GM12865 (cell line): ENCODE data around the gene SSH3.

Experiments used
- DNase-seq: peaks from one replicate; pipeline ENCODE4 v3.0.0; 2010; ENCODE audit warnings: low read depth
- H3K4me3 ChIP-seq: 2 replicates; pipeline ENCODE4 v1.5.1; 2011; ENCODE audit warnings: mild to moderate bottlenecking, low read depth, low read length, control low read depth
- TF ChIP-seq, protein P1 (sequence below): IDR thresholded peaks from 2 replicates; pipeline ENCODE4 v1.5.1; 2011; ENCODE audit warnings: low read length, control low read depth, low read depth, inconsistent platforms; ENCODE audit not compliant: insufficient read depth; ENCODE audit errors: missing control alignments

SSH3 gene

DNA sequence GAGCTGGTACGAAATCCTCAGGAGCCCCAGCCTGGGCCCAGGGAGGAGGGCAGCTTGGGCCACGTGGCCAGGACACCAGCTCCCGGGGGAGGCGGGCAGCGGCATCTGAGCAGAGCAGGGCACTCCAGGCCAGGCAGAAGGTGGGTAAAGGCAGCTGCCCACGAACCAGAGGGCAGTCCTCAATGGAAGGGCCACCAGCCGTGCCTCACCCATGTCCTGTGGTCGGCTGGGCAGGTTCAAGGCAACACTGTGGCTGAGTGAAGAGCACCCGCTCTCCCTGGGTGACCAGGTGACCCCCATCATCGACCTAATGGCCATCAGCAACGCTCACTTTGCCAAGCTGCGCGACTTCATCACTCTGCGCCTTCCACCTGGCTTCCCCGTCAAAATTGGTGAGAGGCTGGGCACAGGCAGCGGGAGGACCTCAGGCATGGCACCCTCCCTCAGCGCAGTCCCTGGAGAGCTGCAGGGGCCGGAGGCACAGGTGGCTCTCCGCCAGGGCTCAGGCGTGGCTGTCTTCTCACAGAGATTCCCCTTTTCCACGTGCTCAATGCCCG is 2.5 kb upstream of the SSH3 start:
- TF ChIP-seq, protein P1, sequence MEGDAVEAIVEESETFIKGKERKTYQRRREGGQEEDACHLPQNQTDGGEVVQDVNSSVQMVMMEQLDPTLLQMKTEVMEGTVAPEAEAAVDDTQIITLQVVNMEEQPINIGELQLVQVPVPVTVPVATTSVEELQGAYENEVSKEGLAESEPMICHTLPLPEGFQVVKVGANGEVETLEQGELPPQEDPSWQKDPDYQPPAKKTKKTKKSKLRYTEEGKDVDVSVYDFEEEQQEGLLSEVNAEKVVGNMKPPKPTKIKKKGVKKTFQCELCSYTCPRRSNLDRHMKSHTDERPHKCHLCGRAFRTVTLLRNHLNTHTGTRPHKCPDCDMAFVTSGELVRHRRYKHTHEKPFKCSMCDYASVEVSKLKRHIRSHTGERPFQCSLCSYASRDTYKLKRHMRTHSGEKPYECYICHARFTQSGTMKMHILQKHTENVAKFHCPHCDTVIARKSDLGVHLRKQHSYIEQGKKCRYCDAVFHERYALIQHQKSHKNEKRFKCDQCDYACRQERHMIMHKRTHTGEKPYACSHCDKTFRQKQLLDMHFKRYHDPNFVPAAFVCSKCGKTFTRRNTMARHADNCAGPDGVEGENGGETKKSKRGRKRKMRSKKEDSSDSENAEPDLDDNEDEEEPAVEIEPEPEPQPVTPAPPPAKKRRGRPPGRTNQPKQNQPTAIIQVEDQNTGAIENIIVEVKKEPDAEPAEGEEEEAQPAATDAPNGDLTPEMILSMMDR: no peak
- DNase-seq: no peak
- no peak overlapping the region for H3K4me3 ChIP-seq

DNA sequence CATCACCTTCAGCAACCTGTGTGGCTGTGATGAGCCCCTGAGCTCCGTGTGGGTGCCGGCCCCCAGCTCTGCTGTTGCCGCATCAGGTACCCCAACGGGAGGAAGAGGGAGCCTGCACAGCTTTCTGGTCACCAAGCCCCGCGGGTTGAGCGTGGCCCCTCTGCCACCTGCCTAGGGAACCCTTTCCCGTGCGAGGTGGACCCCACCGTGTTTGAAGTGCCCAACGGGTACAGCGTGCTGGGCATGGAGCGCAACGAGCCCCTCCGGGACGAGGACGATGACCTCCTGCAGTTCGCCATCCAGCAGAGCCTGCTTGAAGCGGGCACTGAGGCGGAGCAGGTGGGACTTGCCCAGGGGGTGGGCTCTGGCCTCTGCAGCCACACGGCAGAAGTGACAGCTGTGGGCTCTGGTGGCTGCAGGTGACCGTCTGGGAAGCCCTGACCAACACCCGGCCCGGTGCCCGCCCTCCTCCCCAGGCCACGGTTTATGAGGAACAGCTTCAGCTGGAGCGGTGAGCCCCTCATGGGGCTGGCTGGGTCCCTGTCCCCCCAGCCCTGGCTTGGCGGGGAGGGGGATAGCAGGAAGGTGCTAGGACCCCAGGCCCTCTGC is 1.9 kb upstream of the SSH3 start:
- no peak for DNase-seq
- H3K4me3 ChIP-seq: no peak overlapping the region
- TF ChIP-seq, protein P1: no peak

DNA sequence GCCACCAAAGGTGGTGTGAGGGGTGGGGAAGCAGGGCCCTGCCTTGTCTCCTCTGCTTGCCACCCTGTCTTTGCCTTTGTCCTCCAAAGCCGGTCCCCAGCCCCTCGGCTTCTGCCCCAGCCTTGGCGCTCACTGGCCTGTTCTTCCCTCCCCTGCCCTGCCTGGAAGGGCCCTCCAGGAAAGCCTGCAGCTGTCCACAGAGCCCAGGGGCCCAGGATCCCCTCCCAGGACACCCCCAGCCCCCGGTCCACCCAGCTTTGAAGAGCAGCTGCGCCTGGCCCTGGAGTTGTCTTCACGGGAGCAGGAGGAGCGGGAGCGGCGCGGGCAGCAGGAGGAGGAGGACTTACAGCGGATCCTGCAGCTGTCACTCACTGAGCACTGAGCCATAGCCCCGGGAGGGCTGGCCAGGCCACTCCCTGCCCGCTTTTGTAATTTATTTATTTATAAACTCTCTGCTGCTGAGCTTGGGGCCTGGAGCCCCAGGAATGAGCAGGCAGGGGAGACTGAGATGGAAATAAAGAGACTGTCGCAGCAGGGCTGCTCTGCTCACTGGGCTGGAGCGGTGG is 1.3 kb upstream of the SSH3 start:
- TF ChIP-seq, protein P1: no peak
- no peak overlapping the region for H3K4me3 ChIP-seq
- no peak for DNase-seq

DNA sequence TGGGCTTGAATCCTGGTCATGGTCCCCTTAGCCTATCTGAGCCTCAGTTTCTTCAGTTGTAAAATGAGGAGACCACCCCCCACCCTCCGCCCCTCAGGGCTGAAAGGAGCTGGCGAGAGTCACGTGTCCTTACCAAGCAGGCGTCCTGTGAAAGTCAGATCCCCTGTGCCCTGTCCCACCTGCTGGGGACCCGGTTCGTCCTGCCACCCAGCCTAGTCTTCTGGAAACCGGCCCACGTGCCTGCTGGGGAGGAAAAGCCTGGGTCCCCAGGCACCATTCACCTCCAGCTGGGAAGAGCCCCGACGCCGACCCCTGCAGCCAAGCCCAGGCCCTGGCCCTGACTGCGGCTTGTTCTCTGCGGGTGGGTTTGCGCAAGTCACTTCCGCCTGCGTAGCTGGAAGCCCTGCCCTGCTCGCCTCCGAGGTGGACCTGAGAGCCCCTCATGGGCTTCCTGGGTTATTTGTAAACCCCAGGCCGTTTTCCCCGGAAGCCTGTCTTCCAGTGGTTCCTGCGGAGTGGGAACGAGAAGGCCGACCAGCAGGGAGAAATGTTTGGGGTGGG is 679 bp upstream of the SSH3 start:
- TF ChIP-seq, protein P1: no peak
- no peak overlapping the region for H3K4me3 ChIP-seq
- DNase-seq: no peak

DNA sequence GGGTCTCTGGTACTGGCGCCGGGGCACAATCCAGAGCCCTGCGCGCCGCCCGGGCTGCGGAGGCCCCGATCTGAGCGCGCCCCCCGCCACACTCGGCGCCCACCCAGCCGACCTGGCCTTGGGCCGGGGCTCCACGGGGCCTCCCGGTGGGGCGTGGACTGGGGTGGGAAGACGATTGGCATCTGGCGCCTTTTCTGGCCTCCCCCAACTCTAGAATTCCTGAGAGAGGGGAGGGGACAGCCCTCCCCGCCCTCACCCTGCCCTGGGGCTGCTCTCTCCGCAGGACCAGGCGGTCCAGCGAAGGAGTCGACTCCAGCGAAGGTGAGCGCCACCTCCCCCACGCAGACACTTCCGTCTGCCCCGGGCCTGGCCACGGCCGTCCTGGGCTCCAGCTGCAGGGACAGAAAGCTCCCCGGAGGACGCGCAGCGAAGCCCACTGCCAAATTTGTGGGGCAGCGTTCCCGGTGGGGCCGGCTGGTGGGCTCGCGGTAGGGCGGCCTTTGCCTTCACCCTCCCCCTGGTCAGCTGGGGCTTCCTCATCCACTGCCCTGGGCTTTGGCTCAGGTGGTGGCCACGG is 593 bp downstream of the SSH3 start:
- H3K4me3 ChIP-seq: no peak overlapping the region
- TF ChIP-seq, protein P1: no peak

DNA sequence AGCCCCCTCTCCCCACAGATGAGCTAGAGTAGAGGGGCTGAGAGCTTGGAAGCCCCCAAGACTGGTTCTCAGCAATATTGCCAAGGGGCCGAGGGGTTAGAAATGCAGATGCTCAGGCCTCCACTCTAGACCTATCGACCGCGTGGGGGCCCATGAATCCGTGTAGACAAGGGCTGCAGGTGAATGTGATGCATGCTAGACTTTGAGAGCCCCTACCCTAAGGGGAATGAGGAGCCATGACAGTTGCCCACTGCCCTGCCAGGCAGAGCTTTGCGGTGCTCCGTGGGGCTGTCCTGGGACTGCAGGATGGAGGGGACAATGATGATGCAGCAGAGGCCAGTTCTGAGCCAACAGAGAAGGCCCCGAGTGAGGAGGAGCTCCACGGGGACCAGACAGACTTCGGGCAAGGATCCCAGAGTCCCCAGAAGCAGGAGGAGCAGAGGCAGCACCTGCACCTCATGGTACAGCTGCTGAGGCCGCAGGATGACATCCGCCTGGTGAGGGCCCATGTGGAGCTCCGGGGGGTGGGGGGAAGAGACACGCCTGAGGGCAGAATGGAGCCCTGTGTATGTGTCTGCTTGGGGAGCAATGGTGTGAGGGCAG is 1.3 kb downstream of the SSH3 start:
- H3K4me3 ChIP-seq: no peak overlapping the region
- no peak for DNase-seq
- TF ChIP-seq, protein P1: no peak

More for the DNA sequence above, 593 bp downstream of the SSH3 start:
- DNase-seq: no peak
